CMK (cell line): ENCODE measurements around the gene CCDC86.

ENCODE experiments used
- DNase-seq: peaks from one replicate; pipeline ENCODE4 v3.0.0-alpha.2; 2010; ENCODE audit warnings: low read depth

CCDC86 gene

DNA sequence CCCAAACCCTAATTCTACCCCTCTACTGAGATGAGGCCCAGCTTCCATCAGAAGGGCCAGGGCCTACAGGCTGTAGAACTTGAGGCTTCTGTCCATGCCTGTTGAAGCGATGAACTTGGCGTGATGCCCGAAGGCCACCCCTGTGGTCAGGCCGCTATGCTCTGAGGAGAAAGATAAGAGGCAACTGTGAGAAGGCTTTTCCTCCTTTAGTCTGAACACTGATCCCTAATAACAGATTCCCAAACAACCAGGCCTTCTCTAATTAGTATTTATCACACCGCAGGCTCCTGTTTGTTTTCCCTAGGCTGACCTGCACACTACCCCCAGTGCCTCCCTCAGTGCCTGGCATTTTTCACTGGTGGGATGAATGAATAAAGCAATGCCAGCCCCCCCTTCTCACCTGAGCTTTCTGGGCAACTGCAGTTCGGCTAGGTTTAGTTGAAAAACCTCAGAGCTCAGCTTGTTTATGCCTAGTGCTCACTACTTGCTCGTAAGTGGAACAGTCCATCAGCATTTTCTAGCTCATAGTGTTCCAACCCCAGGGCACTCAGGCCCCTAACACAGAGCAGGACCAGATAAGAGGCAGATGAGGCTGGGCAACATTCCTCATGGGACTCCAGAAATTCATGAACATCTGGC, 49.3 kb downstream of the CCDC86 start:
- DNase-seq = peak; percentile 85

- DNase-seq = no peak
Observed at GRCh38 chr11:60895687-60896086, 53.8 kb downstream of the CCDC86 start.

DNA sequence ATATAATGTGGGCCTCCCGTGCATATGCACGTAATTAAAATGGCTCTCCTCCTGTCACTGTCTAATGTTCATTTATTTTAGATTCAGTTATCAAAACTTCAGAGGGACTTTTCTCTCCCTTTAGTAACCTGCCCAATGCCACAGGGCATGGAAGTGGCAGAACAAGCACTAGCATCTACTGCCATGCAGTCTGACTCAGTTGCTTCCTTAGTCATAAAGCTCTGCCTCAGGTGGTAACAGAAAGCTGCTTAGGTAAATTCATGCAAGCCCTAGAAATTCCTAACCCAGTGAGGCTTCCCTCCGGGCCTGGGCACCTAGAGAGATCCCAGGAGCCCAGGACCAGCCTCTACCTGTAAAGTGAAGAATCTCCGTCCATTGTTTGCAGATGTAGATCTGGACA, 55.6 kb downstream of the CCDC86 start:
- no peak for DNase-seq

GRCh38 chr11:60899046-60899936, 57.4 kb downstream of the CCDC86 start:
- DNase-seq = no peak

DNA sequence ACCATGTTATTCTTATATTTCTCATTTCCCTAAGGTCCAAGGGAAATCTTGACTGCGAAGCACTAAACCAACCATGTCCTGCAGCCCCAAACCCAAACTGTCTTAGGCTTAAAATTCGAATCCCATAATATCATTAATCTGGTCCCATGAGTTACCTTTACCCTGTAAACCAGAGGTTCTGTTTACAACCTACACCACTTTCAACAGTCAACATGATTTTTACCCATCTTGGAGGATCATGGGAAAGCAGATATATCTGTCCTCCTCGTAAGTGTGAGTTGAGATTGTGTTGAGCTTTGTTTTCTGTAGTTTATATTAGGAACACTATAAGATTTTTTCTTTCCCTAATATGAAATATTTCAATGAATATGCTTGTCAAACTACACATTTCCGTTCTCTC, 58.1 kb downstream of the CCDC86 start:
- no peak for DNase-seq
